LNCaP clone FGC (cell line): ENCODE measurements around the gene NKAIN4.

Experiments used
- DNase-seq: peaks from one replicate; pipeline ENCODE4 v3.0.0-alpha.2; 2011; ENCODE audit warnings: low read depth
- H3K4me3 ChIP-seq: 2 replicates; pipeline ENCODE4 v1.5.1; 2011; ENCODE audit warnings: mild to moderate bottlenecking, low read depth, low read length, control low read depth
- TF ChIP-seq, protein P1 (sequence below): IDR thresholded peaks from 2 replicates; pipeline ENCODE4 v1.5.1; 2012; ENCODE audit warnings: mild to moderate bottlenecking; ENCODE audit not compliant: control insufficient read depth, insufficient read depth; ENCODE audit errors: extremely low read depth

The NKAIN4 gene

GRCh38 chr20:63190828-63191227 is 63.4 kb downstream of the NKAIN4 start:
- H3K4me3 ChIP-seq, result no peak overlapping the region
- no peak for DNase-seq
- TF ChIP-seq, protein P1, sequence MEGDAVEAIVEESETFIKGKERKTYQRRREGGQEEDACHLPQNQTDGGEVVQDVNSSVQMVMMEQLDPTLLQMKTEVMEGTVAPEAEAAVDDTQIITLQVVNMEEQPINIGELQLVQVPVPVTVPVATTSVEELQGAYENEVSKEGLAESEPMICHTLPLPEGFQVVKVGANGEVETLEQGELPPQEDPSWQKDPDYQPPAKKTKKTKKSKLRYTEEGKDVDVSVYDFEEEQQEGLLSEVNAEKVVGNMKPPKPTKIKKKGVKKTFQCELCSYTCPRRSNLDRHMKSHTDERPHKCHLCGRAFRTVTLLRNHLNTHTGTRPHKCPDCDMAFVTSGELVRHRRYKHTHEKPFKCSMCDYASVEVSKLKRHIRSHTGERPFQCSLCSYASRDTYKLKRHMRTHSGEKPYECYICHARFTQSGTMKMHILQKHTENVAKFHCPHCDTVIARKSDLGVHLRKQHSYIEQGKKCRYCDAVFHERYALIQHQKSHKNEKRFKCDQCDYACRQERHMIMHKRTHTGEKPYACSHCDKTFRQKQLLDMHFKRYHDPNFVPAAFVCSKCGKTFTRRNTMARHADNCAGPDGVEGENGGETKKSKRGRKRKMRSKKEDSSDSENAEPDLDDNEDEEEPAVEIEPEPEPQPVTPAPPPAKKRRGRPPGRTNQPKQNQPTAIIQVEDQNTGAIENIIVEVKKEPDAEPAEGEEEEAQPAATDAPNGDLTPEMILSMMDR, result no peak
